Activated CD4-positive, CD25-positive, alpha-beta regulatory T cell treated with anti-CD3 and anti-CD28 coated beads, Interleukin-2, amount 50 U/mL, for 16 hours (primary cell): ENCODE data around the gene FNIP2.
"Not testable (repeated sequence)": the region's sequence is repeated elsewhere in the genome, so short reads cannot be mapped to it uniquely, and the experiment has no call there.

Experiments
- DNase-seq: peaks from one replicate; pipeline ENCODE4 v3.0.0-alpha.2; 2020; ENCODE audit warnings: low read depth, low spot score

The FNIP2 gene

DNA sequence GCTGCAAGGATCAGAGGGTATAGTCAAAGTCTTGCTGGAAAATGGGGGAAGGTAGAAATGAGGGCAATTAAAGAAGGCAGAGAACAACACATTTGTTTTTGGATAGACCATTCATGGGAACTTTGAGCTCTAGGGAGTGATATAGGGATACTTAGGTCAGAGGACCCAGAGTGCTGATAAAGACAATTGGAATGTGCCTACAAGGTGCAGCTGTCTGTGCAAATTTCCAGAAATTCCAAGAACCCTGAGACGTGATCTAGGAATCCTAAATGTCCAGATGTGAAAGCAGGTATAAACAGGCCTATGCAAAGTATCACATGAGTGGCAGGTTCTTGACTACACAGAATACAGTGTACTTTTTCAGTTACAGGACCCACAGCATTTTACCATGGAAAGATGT, 24.2 kb downstream of the FNIP2 start:
- no peak for DNase-seq

DNA sequence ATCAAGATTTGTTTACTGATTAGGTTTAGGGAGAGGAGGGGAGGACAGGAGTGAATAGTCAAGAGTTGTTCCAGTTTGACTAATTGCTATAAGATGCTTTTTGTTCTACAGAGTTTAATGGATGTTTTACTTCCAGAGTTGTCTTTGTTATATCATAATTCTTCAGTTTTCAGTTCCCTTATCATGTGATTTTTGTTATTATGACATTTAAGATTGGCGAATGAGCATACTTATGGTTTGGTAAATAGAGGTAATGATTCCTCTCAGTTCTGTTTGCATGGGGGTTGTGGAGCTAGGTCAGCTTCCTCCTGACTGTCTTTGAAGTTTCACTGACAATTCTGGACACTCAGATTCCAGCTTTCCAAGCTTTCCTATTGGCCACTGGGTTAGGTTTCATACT, 24.6 kb downstream of the FNIP2 start:
- DNase-seq: not testable (repeated sequence)

DNA sequence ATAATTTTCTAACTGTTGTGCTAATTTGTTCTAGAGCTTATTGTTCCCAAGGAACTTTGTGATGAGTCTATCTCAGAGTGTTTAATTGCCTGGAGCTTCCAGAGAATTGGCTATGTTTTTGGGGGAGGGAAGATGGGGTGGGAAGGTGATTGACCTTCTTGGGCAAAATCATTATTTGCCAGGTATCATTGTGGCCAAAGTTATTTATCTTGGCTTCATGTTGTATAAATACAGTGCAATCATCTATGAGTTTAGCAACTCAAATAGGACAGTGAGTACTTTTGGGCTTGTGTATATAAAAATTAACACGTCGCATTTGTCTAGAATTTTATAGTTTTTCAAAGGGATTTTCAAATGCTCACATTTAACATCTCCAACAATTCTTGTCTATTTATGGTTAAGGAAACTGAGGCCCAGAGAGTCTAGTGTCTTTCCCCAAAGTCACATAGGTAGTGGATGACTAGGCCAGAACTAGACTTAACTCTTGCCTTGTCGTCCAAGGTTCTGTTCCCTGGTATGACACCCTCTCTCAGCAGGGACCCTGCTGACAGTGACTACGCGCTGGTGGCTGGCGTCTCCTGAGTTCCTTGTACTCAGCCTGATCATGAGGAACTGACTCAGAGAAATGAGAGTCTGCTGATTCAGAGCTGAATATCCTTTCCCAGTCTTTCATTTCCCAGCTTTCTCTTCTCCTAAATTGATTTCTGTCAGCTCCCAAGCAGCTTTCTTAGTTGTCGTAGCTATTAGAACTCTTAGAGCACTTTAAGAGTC, 27.7 kb downstream of the FNIP2 start:
- DNase-seq: no peak

DNA sequence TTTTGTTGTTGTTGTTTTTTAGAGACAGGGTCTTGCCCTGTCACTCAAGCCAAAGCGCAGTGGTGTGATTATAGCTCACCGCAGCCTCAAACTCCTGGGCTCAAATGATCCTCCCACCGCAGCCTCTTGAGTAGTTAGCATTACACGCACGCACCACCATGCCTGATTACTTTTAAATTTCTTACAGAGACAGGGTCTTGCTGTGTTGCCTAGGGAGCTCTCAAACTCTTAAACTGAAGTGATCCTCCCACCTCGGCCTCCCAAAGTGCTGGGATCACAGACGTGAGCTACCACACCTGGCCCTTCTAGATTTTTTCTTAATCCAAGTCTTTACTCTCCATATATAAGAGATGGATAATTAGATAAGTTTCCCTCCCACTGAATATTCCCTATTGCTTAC, 29.2 kb downstream of the FNIP2 start:
- DNase-seq: no peak

DNA sequence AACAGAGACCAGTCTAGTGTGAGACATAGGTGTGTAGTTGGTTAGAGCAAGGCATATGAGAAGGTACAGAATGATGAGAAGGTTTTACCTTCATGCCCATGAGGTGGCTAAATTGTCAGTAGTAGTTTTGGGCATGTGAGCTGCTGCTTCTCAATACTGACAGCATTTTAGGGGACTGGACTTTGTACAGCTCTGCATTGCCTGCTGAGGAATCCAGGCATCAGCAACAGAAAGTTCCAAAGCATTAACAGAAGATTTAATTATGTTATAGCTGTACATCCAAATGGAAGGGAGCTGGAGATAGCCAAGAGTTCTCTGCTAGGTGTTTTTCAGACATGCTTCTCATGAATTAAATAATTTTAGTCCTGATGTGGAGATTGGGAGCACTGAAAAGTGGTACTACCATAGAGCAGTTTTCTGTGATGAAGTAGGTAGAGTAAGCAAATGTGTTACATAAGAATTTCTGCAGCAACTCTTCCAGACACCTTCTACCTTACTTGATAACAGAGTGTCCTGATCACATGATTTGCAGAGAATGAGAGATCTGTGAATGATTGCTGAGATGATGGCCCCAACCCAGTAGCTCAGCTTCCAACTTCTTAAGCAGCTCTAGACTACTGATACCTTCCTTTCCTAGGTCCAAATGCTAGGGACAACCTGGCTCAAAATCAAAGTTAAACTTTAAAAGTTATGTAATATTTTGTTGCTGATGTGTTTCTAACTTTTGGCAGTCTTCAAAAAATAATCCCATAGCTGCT, 30.4 kb downstream of the FNIP2 start:
- no peak for DNase-seq

DNA sequence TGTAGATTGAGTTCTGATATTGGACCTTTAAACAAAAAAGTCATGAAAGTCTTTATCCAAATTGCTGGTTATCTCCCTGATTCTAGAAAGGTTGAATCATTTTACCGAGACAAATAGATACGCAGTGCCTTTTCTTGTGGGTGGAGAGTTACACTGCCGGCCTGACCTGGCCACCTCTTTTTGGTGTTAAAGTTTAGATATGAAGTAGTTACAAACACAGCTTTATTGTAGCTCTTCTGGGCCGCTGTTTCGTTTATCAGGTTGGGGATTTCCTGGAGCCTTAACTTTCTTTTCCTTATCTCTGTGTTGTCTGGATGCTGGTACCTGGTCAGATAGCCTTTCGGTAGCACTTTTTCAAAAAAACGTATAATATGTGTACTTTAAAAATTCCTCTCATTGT, 31.0 kb downstream of the FNIP2 start:
- no peak for DNase-seq

DNA sequence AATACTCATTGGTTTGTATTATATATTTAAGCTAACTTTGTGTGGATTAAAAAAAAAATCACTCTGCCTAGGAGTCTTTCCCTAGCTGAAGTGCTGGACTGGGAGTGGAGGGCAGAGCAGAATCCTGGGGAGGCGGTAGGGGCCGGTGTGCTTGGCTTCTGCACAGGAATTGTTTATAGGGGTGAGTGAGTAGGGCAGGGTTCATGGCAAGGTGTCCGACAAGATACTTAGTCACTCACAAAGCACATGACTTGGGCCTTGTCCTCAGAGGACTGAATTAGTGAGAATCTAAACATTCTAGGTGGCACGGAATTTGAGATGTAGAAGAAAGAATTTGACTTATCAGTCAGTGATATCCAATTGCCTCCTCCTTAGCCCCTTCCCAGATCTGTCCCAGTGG, 32.2 kb downstream of the FNIP2 start:
- DNase-seq: no peak

DNA sequence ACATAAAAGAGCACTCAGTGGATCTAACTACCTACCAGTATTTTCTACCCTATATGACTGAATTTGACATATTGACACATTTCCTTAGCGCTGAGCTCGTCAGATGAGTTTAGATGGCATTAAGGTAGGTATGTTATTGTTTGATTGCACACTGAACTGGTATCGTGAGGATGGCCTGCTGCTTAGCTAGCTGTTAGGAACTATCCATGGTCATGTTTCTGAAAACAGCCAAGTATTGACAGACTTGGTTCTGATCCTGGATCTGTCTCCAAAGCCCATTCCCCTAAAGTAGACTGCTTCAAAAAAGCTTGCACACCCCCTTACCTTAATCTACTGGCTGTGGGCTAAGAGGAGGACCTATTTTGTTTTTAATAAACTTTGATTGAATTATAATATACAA, 32.9 kb downstream of the FNIP2 start:
- DNase-seq: no peak

DNA sequence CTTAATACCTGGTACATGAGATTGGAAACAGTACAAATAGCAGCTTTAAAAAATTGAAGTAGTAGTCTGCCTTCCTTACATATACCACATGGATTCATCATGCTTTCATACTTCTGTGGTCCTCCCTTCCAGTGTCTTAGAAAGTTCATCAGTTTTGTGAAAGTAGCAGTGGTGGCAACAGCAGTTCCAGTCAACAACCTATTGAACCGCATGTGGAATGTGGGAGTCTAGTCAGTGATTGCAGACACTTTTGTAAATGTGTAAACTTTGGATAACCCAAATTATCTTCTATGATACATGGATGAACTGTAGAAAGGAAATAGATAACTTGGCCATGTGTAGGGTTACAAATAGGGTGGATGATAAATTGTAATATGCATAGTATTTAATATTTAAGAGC, 34.1 kb downstream of the FNIP2 start:
- DNase-seq: no peak

DNA sequence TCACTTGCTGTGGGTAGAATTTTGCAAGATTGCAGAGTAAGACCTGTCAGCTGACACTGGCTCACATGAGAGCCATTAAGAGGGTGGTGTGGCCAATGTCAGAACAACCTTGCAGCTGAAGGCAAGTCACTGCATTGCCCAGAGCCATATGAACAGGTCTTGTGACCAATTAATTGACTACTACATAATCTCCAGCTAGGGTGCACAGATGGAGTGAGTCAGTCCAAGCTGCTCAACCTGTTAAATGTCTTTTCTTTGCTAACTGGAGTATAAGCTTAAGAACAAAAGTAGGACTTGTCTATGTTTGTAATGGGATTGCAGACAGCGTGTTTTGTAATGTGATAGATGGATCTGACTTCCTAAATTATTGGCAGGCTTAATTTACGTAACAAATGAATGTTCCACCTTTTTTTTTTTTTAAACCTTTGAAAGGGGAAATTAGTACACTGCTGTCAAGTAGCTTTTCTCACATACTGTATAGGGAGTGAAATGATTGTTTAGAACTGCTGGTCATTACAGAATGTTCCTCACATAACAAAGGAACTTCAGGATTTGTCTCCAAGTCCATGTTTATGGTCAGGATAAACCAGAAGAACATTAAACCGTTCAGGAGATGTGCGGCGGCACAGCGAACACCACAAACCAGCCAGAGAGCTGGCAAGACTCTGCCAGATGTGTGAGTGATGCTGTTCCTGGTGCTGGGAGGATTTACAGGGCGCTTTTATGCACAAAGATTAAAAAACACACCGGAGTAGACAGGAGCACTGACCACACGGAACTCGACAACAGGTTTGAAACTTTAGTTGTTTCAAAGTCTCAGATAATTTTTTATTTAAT, 37.0 kb downstream of the FNIP2 start:
- DNase-seq: no peak

DNA sequence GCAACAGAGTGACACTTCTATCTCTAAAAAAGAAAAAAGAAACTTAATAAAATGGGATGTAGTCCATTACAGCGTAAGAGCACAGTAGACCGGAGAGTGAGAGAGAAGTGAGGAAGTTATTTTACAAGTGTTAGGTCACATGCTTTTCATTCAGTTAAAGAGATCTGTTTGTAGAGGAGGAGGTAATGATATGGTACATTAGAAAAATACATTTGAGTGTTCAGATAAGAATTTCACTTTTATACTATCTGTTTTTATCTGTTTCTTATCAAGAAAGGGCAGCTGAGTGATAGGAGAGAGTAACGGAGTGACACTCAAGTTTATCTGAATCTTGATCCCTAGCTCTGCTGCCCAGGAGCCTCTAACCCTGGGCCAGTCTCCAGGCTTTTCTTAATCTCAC, 38.9 kb downstream of the FNIP2 start:
- no peak for DNase-seq

DNA sequence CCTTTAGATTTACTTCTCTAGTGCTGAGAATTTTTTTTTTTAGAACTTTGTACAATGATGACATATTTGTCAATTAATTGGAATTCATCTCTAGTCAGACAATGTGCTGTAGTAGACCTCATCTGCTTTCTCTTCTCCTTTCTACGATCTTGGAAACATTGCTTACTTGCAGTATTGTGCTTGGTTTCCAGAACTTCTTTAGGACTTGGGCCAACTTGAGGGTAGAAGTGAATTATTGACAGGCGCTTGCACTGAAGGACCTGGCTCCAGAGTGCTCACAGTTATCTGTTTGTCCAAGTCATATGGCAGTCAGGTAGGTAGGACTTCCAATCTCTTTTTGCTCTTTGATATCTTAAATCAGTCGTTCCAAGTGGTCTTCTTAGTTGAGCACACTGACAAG, 39.6 kb downstream of the FNIP2 start:
- no peak for DNase-seq

DNA sequence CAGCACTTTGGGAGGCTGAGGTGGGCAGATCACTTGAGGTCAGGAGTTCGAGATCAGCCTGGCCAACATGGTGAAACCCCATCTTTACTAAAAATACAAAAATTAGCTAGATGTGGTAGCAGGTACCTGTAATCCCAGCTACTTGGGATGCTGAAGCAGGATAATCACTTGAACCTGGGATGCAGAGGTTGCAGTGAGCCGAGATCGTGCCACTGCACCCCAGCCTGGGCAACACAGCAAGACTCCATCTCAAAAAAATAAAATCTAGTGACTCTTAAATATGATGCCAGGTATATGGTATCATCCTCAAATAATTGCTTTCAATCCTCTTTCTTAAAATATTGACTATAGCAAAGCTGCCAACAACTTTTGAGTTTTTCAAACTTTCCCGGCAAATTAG, 40.4 kb downstream of the FNIP2 start:
- not testable (repeated sequence) for DNase-seq

DNA sequence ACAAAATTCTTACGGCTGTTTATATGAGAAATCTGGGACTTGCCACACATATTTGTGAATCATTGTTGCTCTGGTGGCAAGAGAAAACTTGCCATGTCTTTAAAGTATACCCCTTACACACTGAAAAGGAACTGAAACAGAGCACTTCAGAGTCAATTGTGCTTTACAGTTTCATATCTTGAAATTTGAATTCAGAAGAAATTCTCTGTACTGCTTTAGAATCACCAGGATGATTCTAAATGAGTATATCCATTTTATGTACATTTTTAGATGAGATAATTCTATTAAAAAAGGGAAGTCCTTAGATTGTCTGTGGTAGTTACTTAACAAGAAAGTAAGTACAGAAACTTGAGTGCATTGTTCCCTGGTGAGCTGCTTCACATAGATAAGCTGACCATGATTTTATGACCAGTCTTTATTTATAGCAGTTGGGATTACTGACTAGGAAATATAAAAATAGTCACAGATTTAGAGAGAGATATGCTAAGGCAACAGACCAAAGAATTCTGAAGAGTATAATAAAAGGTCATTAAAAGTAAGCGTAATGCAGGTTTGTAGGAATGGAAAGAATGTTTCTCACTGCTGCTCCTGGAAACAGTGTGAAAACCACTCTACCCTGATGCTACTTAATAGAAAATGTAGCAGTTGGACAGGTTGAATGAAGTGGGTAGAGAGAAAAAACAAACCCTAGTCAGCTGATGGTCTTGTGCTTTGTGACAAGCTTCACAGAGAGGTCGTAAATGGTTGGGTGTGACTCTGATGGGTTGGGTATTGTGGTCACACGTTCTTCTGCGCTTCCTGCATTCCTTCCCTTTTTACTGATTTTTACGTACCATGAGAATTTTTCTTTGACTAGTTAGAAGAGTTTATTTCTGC, 41.0 kb downstream of the FNIP2 start:
- no peak for DNase-seq

DNA sequence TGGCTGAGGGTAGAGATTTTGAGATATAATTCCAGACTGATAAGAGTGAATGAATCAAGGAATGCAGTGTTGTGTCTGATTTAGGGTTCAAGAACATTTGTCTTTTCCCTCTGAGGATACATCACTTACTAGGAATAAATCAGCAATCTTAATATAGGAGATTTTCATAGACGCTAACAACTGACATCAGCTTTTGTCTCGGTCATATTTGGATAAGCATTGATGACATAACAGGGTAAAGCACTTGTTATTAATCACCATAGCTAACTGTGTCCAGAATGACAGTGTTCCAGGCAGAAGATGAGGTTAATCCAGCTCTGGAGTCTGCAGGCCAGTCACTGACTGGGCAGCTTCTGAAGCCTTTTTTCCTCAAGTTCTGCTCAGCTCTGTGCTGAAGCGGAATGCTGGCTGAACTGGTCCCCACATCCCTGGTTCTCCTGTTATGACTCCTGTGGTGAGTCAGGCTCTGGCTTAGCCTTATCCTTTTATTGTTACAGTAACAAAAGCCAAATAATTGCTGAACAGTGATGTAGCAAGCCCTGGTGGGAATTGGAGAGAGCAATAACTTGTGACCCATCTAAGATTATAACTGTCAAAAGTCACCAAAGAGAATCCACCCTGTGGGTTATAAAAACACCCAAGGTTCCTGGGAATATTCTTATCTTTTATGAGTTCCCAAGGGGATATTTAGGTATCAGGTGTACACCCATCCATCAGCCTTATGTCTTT, 41.8 kb downstream of the FNIP2 start:
- DNase-seq: no peak

DNA sequence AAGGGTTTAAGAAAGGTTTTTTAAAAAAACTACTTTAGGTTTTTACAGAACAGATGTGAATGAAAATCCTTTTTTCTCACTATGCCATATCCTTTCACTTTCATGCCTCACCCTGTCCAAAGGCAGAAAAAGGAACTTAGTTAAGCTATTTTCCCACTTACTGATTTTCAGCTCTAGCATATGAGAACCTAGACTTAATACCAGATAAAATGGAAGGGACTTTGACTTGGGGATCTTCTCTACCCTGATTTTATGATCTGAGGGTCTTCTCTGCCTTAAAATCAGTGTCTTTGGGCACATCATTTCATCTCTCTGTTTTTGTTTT, 42.4 kb downstream of the FNIP2 start:
- no peak for DNase-seq

DNA sequence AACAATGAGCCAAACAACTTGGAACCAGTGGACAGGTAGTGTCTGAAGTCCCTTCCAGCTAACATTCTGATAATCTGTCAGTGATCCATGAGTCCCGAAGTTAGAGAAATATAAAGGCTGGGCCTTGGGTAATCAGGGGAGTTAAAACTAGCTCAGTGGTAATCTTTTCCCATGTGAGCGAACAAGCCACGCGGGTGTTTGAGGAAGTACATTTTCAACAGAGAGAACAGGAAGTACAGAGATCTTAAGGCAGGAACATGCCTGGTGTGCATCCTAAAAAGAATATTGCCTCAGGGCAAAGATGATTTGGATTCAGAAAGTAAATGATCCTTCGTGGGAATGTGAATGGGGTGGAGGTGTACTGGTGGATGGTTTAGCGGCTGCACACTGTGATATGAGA, 42.9 kb downstream of the FNIP2 start:
- no peak for DNase-seq

DNA sequence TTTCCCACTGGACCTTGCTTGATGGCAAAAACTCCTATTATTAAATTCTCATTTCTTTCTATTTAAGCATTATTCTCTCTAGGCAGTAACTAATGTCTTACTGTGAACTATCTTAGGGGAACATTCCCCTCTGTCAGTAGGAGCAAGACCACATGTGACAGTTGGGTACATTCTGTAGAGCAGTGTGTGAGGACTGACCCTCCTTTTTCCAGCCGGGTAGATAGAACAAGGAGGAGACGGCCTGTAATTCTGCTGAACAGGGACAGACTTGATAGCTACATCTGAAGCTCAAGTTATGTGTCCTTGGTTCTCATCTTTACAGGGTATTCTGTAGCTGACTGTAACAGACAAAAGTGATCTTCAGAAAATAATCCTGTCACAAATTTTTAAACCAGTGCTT, 43.3 kb downstream of the FNIP2 start:
- no peak for DNase-seq

DNA sequence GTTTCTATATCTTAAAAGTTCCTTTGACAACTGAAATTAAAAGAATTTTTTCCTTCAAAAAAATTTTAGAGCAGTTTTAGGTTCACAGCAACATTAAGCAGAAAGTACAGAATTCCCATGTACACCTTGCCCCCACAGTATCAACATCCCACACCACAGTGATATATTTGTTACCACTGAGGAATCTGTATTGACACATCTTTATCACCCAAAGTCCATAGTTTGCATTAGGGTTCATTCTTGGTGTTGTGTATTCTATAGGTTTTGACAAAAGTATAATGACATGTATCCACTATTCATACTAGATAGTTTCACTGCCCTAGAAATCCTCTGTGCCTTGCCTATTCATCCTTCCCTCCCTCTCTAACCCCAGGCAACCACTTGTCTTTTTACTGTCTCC, 43.7 kb downstream of the FNIP2 start:
- DNase-seq: no peak

DNA sequence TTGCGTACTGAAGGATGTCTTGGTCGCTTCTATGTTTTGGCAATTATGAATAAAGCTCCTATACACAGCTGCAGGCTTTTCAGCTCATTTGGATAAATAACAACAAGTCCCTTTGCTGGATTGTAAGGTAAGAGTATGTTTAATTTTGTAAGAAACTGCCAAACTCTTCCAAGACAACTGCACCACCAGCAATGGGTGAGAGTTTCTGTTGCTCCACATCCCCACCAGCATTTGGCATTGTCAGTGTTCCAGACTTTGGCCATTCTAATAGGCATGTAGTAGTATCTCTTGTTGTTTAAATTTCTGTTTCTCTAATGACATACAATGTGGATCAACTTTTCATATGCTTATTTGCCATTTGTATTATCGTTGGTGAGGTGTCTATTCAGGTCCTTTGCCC, 44.3 kb downstream of the FNIP2 start:
- DNase-seq: no peak

DNA sequence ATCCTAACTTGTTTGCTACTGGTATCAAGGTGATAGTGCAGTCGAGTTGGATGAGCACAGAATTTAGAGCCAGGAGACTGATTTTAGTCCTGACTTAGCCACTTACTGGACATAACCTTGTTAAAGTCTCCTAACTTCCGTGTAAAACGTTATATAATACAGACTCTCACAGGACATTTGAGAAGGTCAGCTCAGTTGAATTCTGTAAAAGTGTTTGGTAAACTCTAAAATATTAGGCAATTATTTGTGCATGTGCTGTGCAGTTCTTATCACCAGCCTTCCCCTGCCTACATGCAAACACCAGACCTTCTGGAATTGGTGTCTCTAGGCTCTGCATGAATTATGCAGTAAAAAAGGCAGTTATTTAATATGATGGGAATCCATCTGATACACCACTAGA, 45.4 kb downstream of the FNIP2 start:
- no peak for DNase-seq
